IMR-90 (cell line): ENCODE data around the gene FN1. TPM values are rescaled to one million over a fixed set of nuclear protein-coding genes. Genes with fewer than 3 reads are reported as not detected.
A peak's percentile ranks its signal among the peaks of the same experiment; 100 is the strongest.

Experiments used
- ATAC-seq: fragments of 200-7000 bp; cut with Tn5 transposase; 2 replicates; pipeline ENCODE4 v1.9.1; 2020; ENCODE audit warnings: low read depth, mild to moderate bottlenecking, moderate library complexity
- BruUV-seq: library from RNA; stranded (reverse); fragments of 400-500 nt; replicated peaks from 2 replicates; lab custom pipeline; 2021; lab: Mats Ljungman, UMichigan
- CTCF ChIA-PET: fragments of 300-600 bp; formaldehyde crosslinking; extraction: SDS; loops from one replicate; lab custom pipeline; 2021; ENCODE audit warnings: antibody characterized with exemption; lab: Yijun Ruan, JAX
- POLR2A ChIA-PET: fragments of 300-600 bp; sonication (Branson Sonifier 250); formaldehyde crosslinking; loops from one replicate; lab custom pipeline; 2022; ENCODE audit warnings: antibody characterized with exemption; ENCODE audit not compliant: unreplicated experiment; lab: Charles Lee
- DNase-seq: peaks from one replicate; pipeline ENCODE4 v3.0.0; 2013
- H2AFZ ChIP-seq: replicated peaks from 2 replicates; pipeline ENCODE3; 2013; ENCODE audit warnings: low read length, mild to moderate bottlenecking; ENCODE audit not compliant: poor library complexity
- H2AK5ac ChIP-seq: 2 replicates; pipeline ENCODE4 v1.6.1; 2013; ENCODE audit warnings: low read depth, low read length, inconsistent platforms
- H2AK9ac ChIP-seq: replicated peaks from 2 replicates; pipeline ENCODE3; 2013; ENCODE audit warnings: mild to moderate bottlenecking, low read depth, low read length, moderate library complexity; ENCODE audit not compliant: poor library complexity
- H2BK120ac ChIP-seq: 2 replicates; pipeline ENCODE4 v1.6.1; 2013; ENCODE audit warnings: low read depth, low read length, inconsistent platforms
- H2BK15ac ChIP-seq: 3 replicates; pipeline ENCODE4 v1.6.1; 2013; ENCODE audit warnings: low read depth, low read length, inconsistent platforms
- H2BK20ac ChIP-seq: 2 replicates; pipeline ENCODE4 v1.6.1; 2013; ENCODE audit warnings: low read depth, mild to moderate bottlenecking, inconsistent platforms, low read length, moderate library complexity
- H2BK5ac ChIP-seq: 2 replicates; pipeline ENCODE4 v1.6.1; 2013; ENCODE audit warnings: mild to moderate bottlenecking, low read depth, low read length, inconsistent platforms; ENCODE audit not compliant: poor library complexity, severe bottlenecking
- H3K14ac ChIP-seq: replicated peaks from 2 replicates; pipeline ENCODE4 v1.6.1; 2013; ENCODE audit warnings: low read depth, low read length, inconsistent platforms
- H3K18ac ChIP-seq: 2 replicates; pipeline ENCODE4 v1.6.1; 2013; ENCODE audit warnings: low read depth, low read length, control low read depth
- H3K23ac ChIP-seq: 2 replicates; pipeline ENCODE4 v1.6.1; 2013; ENCODE audit warnings: low read depth, low read length, inconsistent platforms
- H3K27ac ChIP-seq: 2 replicates; pipeline ENCODE4 v1.5.1; 2013; ENCODE audit warnings: mild to moderate bottlenecking, control low read depth, low read length; ENCODE audit not compliant: insufficient read depth
- H3K27me3 ChIP-seq: 2 replicates; pipeline ENCODE4 v1.6.1; 2013; ENCODE audit warnings: low read length; ENCODE audit not compliant: control insufficient read depth, insufficient read depth
- H3K36me3 ChIP-seq: 2 replicates; pipeline ENCODE4 v1.6.1; 2013; ENCODE audit warnings: low read length, mixed read lengths; ENCODE audit not compliant: control insufficient read depth, insufficient read depth
- H3K4ac ChIP-seq: 2 replicates; pipeline ENCODE4 v1.6.1; 2013; ENCODE audit warnings: low read depth, low read length, inconsistent platforms
- H3K4me1 ChIP-seq: 2 replicates; pipeline ENCODE4 v1.6.1; 2013; ENCODE audit warnings: low read length, mixed read lengths; ENCODE audit not compliant: control insufficient read depth, insufficient read depth
- H3K4me2 ChIP-seq: 2 replicates; pipeline ENCODE4 v1.6.1; 2013; ENCODE audit warnings: low read depth, mild to moderate bottlenecking, control low read depth, low read length, moderate library complexity
- H3K4me3 ChIP-seq: 2 replicates; pipeline ENCODE4 v1.5.1; 2013; ENCODE audit warnings: low read depth, mild to moderate bottlenecking, control low read depth, low read length, moderate library complexity; ENCODE audit not compliant: insufficient read depth
- H3K56ac ChIP-seq: 2 replicates; pipeline ENCODE4 v1.6.1; 2013; ENCODE audit warnings: low read length, inconsistent platforms; ENCODE audit not compliant: insufficient read depth; ENCODE audit errors: extremely low read depth
- H3K79me1 ChIP-seq, 2 experiments: 2 replicates each; pipeline ENCODE4 v1.6.1; 2013; ENCODE audit warnings: low read length in 2 of 2, inconsistent platforms in 1 of 2, low read depth in 1 of 2
- H3K9ac ChIP-seq: 2 replicates; pipeline ENCODE4 v1.6.1; 2013; ENCODE audit warnings: low read depth, low read length, control low read depth
- H3K9me1 ChIP-seq: 2 replicates; pipeline ENCODE4 v1.6.1; 2013; ENCODE audit warnings: low read length, inconsistent platforms; ENCODE audit not compliant: insufficient read depth
- H3K9me3 ChIP-seq: 2 replicates; pipeline ENCODE4 v1.6.1; 2013; ENCODE audit warnings: low read length; ENCODE audit not compliant: control insufficient read depth, insufficient read depth
- H4K20me1 ChIP-seq: 2 replicates; pipeline ENCODE4 v1.6.1; 2013; ENCODE audit warnings: low read length, inconsistent platforms; ENCODE audit not compliant: insufficient read depth
- H4K5ac ChIP-seq: 2 replicates; pipeline ENCODE4 v1.6.1; 2013; ENCODE audit warnings: mild to moderate bottlenecking, low read depth, low read length, control low read depth
- H4K8ac ChIP-seq, 2 experiments: 2 replicates each; pipeline ENCODE4 v1.6.1; 2013; ENCODE audit warnings: low read depth in 2 of 2, low read length in 2 of 2, control low read depth in 1 of 2, inconsistent platforms in 1 of 2
- H4K91ac ChIP-seq: 2 replicates; pipeline ENCODE4 v1.6.1; 2013; ENCODE audit warnings: low read depth, low read length, inconsistent platforms; ENCODE audit not compliant: insufficient read depth
- NFE2L2 ChIP-seq: fragments of 150-350 bp; IDR thresholded peaks from 2 replicates; pipeline ENCODE4 v1.6.1; 2016; ENCODE audit warnings: low read depth, mild to moderate bottlenecking, low read length
- RCOR1 ChIP-seq: IDR thresholded peaks from 2 replicates; pipeline ENCODE4 v1.6.1; 2012; ENCODE audit warnings: mild to moderate bottlenecking, low read length, improper control_type of control experiment; ENCODE audit not compliant: insufficient replicate concordance
- RFX5 ChIP-seq: IDR thresholded peaks from 2 replicates; pipeline ENCODE4 v1.8.0; 2012; ENCODE audit warnings: low read depth, mild to moderate bottlenecking, low read length, moderate library complexity
- WGBS, 2 experiments: methylation state at CpG; one replicate each; pipeline versions ENCODE4 v1.1.5 to v1.1.7; 2013; ENCODE audit warnings: missing lambda C conversion rate in 2 of 2; ENCODE audit not compliant: insufficient read length in 1 of 2; ENCODE audit errors: extremely low coverage in 2 of 2; 5-methylcytosine and 5-hydroxymethylcytosine counted together
- dilution Hi-C: fragments of 300-500 bp; cut with HindIII; formaldehyde crosslinking; loops from one replicate; pipeline ENCODE4 v1.14.3; 2018; ENCODE audit warnings: low sequenced_read_pairs; ENCODE audit not compliant: unreplicated experiment
- in situ Hi-C: fragments of 300-500 bp; cut with MboI; formaldehyde crosslinking; loops from 3 replicates; pipeline ENCODE4 v1.14.3; 2019; ENCODE audit warnings: low sequenced_read_pairs, inconsistent platforms, mixed read lengths
- intact Hi-C: fragments of 100-400 bp; cut with micrococcal nuclease; formaldehyde crosslinking; loops from 2 replicates; pipeline ENCODE4 v1.10.0; 2022
- polyA plus RNA-seq, 3 experiments: library from polyadenylated mRNA; depleted of rRNA; stranded (reverse); fragments of >200 nt; gene quantifications; 2 replicates each; pipeline ENCODE4 v1.2.3, GENCODE V29; 2012; ENCODE audit warnings: low replicate concordance in 1 of 3
- total RNA-seq: library from RNA; depleted of rRNA; stranded (reverse); fragments of >200 nt; gene quantifications from 2 replicates; pipeline ENCODE4 v1.2.3, GENCODE V29; 2012

The FN1 gene
- total and polyA plus RNA-seq, 2 of the 4 experiments (the other 2 are of a cell fraction): 8,243 to 13,004 TPM

GRCh38 chr2:215363039-215363438 lies 72.8 kb downstream of the FN1 start:
- Histone ChIP-seq H3K27ac (no peak overlapping the region), H3K9me1 (peaks cover 2% of the 10 kb centered on the region; the same call in 1 of the 2 replicates), H3K4me2 (no peak overlapping the region), H3K4ac (no peak overlapping the region), H2AK9ac (no peak overlapping the region), H4K20me1 (peaks cover 27% of the 10 kb centered on the region), H3K23ac (no peak overlapping the region), H3K4me3 (no peak overlapping the region), H2BK20ac (no peak overlapping the region), H3K18ac (no peak overlapping the region), H2BK120ac (no peak overlapping the region), H3K9ac (no peak overlapping the region), H3K79me1 (peaks cover 8 to 22% of the 10 kb centered on the region in 2 experiments; a peak in 3 of 4 replicates), H2BK15ac (no peak overlapping the region), H2AK5ac (no peak overlapping the region), H3K4me1 (peaks cover 1% of the 10 kb centered on the region; the same call in 1 of the 2 replicates), H3K56ac (no peak overlapping the region), H3K9me3 (no peaks in the 10 kb centered on the region), H2BK5ac (no peak overlapping the region), H3K36me3 (peaks cover 65% of the 10 kb centered on the region), H2AFZ (no peak overlapping the region), H4K8ac (no peak overlapping the region), H4K5ac (no peak overlapping the region), H3K14ac (no peak overlapping the region), H4K91ac (no peak overlapping the region), H3K27me3 (no peaks in the 10 kb centered on the region)
- BruUV-seq: no TSS peak
- no CpG with 5 or more reads among the region's 2 CpGs for WGBS, 2 experiments
- intact Hi-C loops: no loop called here
- no peak for ATAC-seq
- peak; percentile 11 for DNase-seq
- TF ChIP-seq RFX5 (no peak), NFE2L2 (no peak), RCOR1 (no peak)
- CTCF ChIA-PET: no interaction called here
- POLR2A ChIA-PET: no interaction called here
- dilution Hi-C loops: no loop called here
- in situ Hi-C loops: no loop called here
